HG02798 (cell line): ENCODE measurements around the gene TP53TG3.
"Not testable (repeated sequence)": the region's sequence is repeated elsewhere in the genome, so short reads cannot be mapped to it uniquely, and the experiment has no call there.

Source experiments
- ATAC-seq: cut with Tn5 transposase; IDR thresholded peaks from one replicate; pipeline ENCODE4 v1.9.1; 2021; ENCODE audit warnings: mild to moderate bottlenecking; ENCODE audit not compliant: unreplicated experiment, poor library complexity

Gene TP53TG3

DNA sequence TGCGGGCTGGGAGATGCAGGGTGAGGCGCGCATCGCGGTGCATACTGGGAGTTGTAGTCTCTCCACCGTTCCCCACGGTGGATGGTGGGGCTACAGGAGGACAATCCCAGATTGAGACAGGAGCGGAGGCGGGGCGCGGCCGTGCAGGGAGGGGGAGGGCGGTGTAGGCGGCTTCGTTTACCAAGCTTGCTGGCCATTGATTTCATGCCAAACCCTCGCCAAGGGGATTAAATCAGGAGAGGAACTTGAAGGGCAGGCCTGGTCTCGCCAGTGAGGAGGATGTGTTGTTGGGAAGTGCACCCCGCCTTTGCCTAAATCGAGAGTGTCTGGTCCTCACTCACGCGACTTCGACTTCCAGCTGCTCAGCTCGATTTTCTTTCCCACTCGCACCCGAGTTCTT is at the start of gene TP53TG3:
Gene TP53TG3, minus strand, starts transcription at position 101 of the 400 bp plus-strand sequence. Its CDS starts 68 bp downstream, at position 33.
- ATAC-seq, result not testable (repeated sequence)

- not testable (repeated sequence) for ATAC-seq
These were observed 25.1 kb downstream of the TP53TG3 start for GRCh38 chr16:32650876-32651275.

GRCh38 chr16:32647562-32647961 is 28.4 kb downstream of the TP53TG3 start:
- ATAC-seq, result not testable (repeated sequence)

GRCh38 chr16:32646780-32647179 is 29.2 kb downstream of the TP53TG3 start:
- not testable (repeated sequence) for ATAC-seq

GRCh38 chr16:32646177-32646576 is 29.8 kb downstream of the TP53TG3 start:
- not testable (repeated sequence) for ATAC-seq

GRCh38 chr16:32645278-32645908 is 30.6 kb downstream of the TP53TG3 start:
- not testable (repeated sequence) for ATAC-seq

DNA sequence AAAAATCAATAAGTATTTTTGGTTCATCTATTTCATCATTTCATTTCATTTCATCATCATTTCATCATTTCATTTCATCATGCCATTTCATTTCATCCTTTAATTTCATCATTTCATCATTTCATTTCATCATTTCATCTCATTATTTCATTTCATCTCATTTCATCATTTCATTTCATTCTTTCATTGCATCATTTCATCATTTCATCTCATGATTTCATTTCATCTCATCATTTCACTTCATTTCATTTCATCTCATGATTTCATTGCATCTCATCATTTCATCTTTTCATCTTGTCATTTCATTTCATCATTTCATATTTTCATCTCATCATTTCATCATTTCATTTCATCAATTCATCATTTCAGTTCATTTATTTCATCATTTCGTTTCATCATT is 31.2 kb downstream of the TP53TG3 start:
- ATAC-seq, result not testable (repeated sequence)

- not testable (repeated sequence) for ATAC-seq
These were observed 38.4 kb downstream of the TP53TG3 start for GRCh38 chr16:32637614-32638013.

GRCh38 chr16:32632096-32632495 is 43.9 kb downstream of the TP53TG3 start:
- ATAC-seq, result not testable (repeated sequence)
